Prostate gland (tissue), 2 donors: ENCODE measurements around the gene AFAP1L1.

Experiments
- POLR2A ChIP-seq: fragments of 450-650 bp; IDR thresholded peaks from one replicate; pipeline ENCODE4 v1.6.1; 2016; ENCODE audit warnings: antibody characterized with exemption, mild to moderate bottlenecking
- TF ChIP-seq, protein P1 (sequence below), 4 experiments: fragments of 200-600 bp in 2 of 4; fragments of 450-650 bp in 2 of 4; sonication (generic) in 2 of 4; IDR thresholded peaks; 1 replicate in 3 of 4; 2 replicates in 1 of 4; pipeline ENCODE4 v1.5.1; 2016 to 2019; ENCODE audit warnings: antibody characterized with exemption in 4 of 4, mild to moderate bottlenecking in 2 of 4, moderate library complexity in 2 of 4

DNA sequence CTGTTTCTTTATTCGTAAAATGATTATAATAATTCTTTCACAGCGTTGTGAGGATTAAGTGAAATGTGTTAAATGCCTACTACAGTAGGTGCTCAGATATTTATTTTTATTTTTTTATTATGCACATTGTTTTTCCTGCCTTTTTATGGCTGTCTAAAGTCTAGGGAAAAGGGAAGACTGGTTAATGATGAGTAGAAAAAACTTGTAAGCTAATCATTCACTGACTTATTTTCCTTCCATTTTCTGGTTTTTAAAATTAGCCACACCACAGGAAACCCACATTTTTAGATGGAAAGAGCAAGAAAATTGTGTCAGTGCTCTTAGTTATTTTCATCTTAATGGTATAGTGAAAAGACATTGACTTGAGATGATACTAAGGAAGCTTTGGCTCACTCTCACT, 82.3 kb downstream of the AFAP1L1 start:
- TF ChIP-seq, protein P1, sequence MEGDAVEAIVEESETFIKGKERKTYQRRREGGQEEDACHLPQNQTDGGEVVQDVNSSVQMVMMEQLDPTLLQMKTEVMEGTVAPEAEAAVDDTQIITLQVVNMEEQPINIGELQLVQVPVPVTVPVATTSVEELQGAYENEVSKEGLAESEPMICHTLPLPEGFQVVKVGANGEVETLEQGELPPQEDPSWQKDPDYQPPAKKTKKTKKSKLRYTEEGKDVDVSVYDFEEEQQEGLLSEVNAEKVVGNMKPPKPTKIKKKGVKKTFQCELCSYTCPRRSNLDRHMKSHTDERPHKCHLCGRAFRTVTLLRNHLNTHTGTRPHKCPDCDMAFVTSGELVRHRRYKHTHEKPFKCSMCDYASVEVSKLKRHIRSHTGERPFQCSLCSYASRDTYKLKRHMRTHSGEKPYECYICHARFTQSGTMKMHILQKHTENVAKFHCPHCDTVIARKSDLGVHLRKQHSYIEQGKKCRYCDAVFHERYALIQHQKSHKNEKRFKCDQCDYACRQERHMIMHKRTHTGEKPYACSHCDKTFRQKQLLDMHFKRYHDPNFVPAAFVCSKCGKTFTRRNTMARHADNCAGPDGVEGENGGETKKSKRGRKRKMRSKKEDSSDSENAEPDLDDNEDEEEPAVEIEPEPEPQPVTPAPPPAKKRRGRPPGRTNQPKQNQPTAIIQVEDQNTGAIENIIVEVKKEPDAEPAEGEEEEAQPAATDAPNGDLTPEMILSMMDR (IDR thresholded peaks at IDR 0.05): no peak
- TF ChIP-seq POLR2A: no peak
